A673 (cell line): ENCODE data around the gene IPCEF1. TPM values are rescaled to one million over a fixed set of nuclear protein-coding genes. Genes with fewer than 3 reads are reported as not detected.
"Not testable (repeated sequence)": the region's sequence is repeated elsewhere in the genome, so short reads cannot be mapped to it uniquely, and the experiment has no call there.

Source experiments
- BruUV-seq: library from RNA; stranded (reverse); fragments of 400-500 nt; replicated peaks from 2 replicates; lab custom pipeline; 2021; lab: Mats Ljungman, UMichigan
- CTCF ChIA-PET: fragments of 300-600 bp; sonication (Branson Sonifier 250); formaldehyde crosslinking; loops from one replicate; lab custom pipeline; 2022; ENCODE audit warnings: antibody characterized with exemption; lab: Charles Lee
- POLR2A ChIA-PET: fragments of 300-600 bp; sonication (Branson Sonifier 250); formaldehyde crosslinking; loops from one replicate; lab custom pipeline; 2022; ENCODE audit warnings: antibody characterized with exemption; ENCODE audit not compliant: low non-redundant PET; lab: Charles Lee
- DNase-seq: peaks from one replicate; pipeline ENCODE4 v3.0.0-alpha.2; 2015; ENCODE audit warnings: low spot score
- H3K27ac ChIP-seq: fragments of 200-600 bp; sonication (generic); 2 replicates; pipeline ENCODE4 v1.5.1; 2016; ENCODE audit warnings: mixed run types, low read depth, mild to moderate bottlenecking, mixed read lengths, antibody characterized with exemption, low read length; ENCODE audit not compliant: poor library complexity, severe bottlenecking
- H3K27me3 ChIP-seq: fragments of 200-600 bp; sonication (generic); replicated peaks from 2 replicates; pipeline ENCODE4 v1.6.1; 2017; ENCODE audit warnings: mixed run types, low read depth, mild to moderate bottlenecking, mixed read lengths, antibody characterized with exemption, low read length; ENCODE audit not compliant: insufficient read depth, poor library complexity
- H3K36me3 ChIP-seq: fragments of 200-600 bp; sonication (generic); 2 replicates; pipeline ENCODE4 v1.6.1; 2016; ENCODE audit warnings: mixed run types, mild to moderate bottlenecking, mixed read lengths, antibody characterized with exemption, low read length; ENCODE audit not compliant: insufficient read depth, poor library complexity, severe bottlenecking
- H3K4me1 ChIP-seq: fragments of 200-600 bp; sonication (generic); 2 replicates; pipeline ENCODE4 v1.6.1; 2017; ENCODE audit warnings: mixed run types, mild to moderate bottlenecking, mixed read lengths, antibody characterized with exemption, low read length; ENCODE audit not compliant: insufficient read depth, poor library complexity, severe bottlenecking
- H3K4me3 ChIP-seq: fragments of 200-600 bp; sonication (generic); 2 replicates; pipeline ENCODE4 v1.5.1; 2016; ENCODE audit warnings: low read depth, mixed run types, mild to moderate bottlenecking, mixed read lengths, low read length; ENCODE audit not compliant: poor library complexity, severe bottlenecking
- H3K9me3 ChIP-seq: fragments of 200-600 bp; sonication (generic); 2 replicates; pipeline ENCODE4 v1.6.1; 2016; ENCODE audit warnings: mixed run types, low read depth, mild to moderate bottlenecking, mixed read lengths, antibody characterized with exemption, low read length; ENCODE audit not compliant: poor library complexity, severe bottlenecking
- CTCF ChIP-seq: fragments of 300-800, 200-600 bp; sonication (generic); conservative IDR thresholded peaks from 2 replicates; pipeline ENCODE4 v1.5.1; 2017; ENCODE audit warnings: low read depth, mild to moderate bottlenecking, antibody characterized with exemption, low read length, moderate library complexity, mixed read lengths
- EZH2 ChIP-seq: fragments of 200-600 bp; sonication (generic); IDR thresholded peaks from 2 replicates; pipeline ENCODE4 v1.6.1; 2017; ENCODE audit warnings: borderline replicate concordance, low read depth, mild to moderate bottlenecking, mixed read lengths, antibody characterized with exemption, low read length; ENCODE audit not compliant: poor library complexity, severe bottlenecking
- intact Hi-C: fragments of 100-400 bp; cut with micrococcal nuclease; formaldehyde crosslinking; loops from one replicate; pipeline ENCODE4 v1.10.0; 2022; ENCODE audit not compliant: unreplicated experiment
- total RNA-seq: library from RNA; stranded (reverse); gene quantifications from 2 replicates; pipeline ENCODE4 v1.2.3, GENCODE V29; 2021

The IPCEF1 gene
- total RNA-seq, 1 experiment from 2014 or later: 1.4 TPM

- no peaks in the 10 kb centered on the region for H3K36me3 ChIP-seq
- H3K27ac ChIP-seq: no peak overlapping the region
- no peaks in the 10 kb centered on the region for H3K4me1 ChIP-seq
- H3K9me3 ChIP-seq: no peaks in the 10 kb centered on the region
- DNase-seq: no peak
- no TSS peak for BruUV-seq
- intact Hi-C loops: no loop called here
- no peak for TF ChIP-seq CTCF
- CTCF ChIA-PET: no interaction called here
- H3K27me3 ChIP-seq: no peaks in the 10 kb centered on the region
- POLR2A ChIA-PET: no interaction called here
- H3K4me3 ChIP-seq: no peak overlapping the region
Observed at GRCh38 chr6:154329350-154330170, 27.0 kb downstream of the IPCEF1 start.

- BruUV-seq, POLR2A ChIA-PET, intact Hi-C loops: not testable (repeated sequence)
Observed at GRCh38 chr6:154327313-154327712, 29.3 kb downstream of the IPCEF1 start.

GRCh38 chr6:154325142-154325541 is 31.5 kb downstream of the IPCEF1 start:
- H3K9me3 ChIP-seq: no peaks in the 10 kb centered on the region
- CTCF ChIA-PET: no interaction called here
- BruUV-seq: no TSS peak
- POLR2A ChIA-PET: interaction anchor here (0.6 kb wide), 1 partner anchor 953 kb away, joined by 6 read pairs; no protein-coding TSS in a partner anchor
- H3K4me1 ChIP-seq: peaks cover 2% of the 10 kb centered on the region
- intact Hi-C loops: no loop called here
- H3K27me3 ChIP-seq: no peaks in the 10 kb centered on the region
- TF ChIP-seq EZH2 (no peak), CTCF (no peak)
- no peak overlapping the region for H3K27ac ChIP-seq
- no peaks in the 10 kb centered on the region for H3K36me3 ChIP-seq
- no peak overlapping the region for H3K4me3 ChIP-seq
- no peak for DNase-seq

More at GRCh38 chr6:154327313-154327712, 29.3 kb downstream of the IPCEF1 start:
- DNase-seq, H3K4me3 ChIP-seq, H3K27me3 ChIP-seq, H3K27ac ChIP-seq, H3K36me3 ChIP-seq, CTCF ChIA-PET, H3K9me3 ChIP-seq, H3K4me1 ChIP-seq: not testable (repeated sequence)

- CTCF ChIA-PET: no interaction called here
- intact Hi-C loops: no loop called here
- H3K4me1 ChIP-seq: peaks cover 28% of the 10 kb centered on the region
- H3K4me3 ChIP-seq: no peak overlapping the region
- BruUV-seq: no TSS peak
- POLR2A ChIA-PET: no interaction called here
- H3K36me3 ChIP-seq: no peaks in the 10 kb centered on the region
- no peaks in the 10 kb centered on the region for H3K9me3 ChIP-seq
- TF ChIP-seq CTCF (no peak), EZH2 (no peak)
- H3K27me3 ChIP-seq: no peaks in the 10 kb centered on the region
- peak overlapping the region; percentile 65 for H3K27ac ChIP-seq
- DNase-seq: no peak
Observed at GRCh38 chr6:154320181-154320580, 36.4 kb downstream of the IPCEF1 start.
